ENCODE data around the gene BIRC7. TPM values are rescaled to one million over a fixed set of nuclear protein-coding genes. Genes with fewer than 3 reads are reported as not detected.

Gene BIRC7
- total and polyA plus RNA-seq, 2 of the 4 experiments (the other 2 are of a cell fraction) = not detected

GRCh38 chr20:63261795-63262528 lies 26.3 kb downstream of the BIRC7 start:
- Histone ChIP-seq H3K4me2 (ENCODE audit: low read depth, low read length) (no peak overlapping the region; the same call in 1 of the 2 replicates), H2AK5ac (ENCODE audit: low read depth, low read length) (no peak overlapping the region), H4K8ac (ENCODE audit: low read depth in 2 of 2, low read length in 2 of 2) (no peak overlapping the region), H3K23ac (ENCODE audit: low read depth, low read length) (no peak overlapping the region), H2AFZ (replicated peaks; ENCODE audit: low read length, poor library complexity) (no peak overlapping the region), H2BK5ac (ENCODE audit: low read depth, low read length, poor library complexity, severe bottlenecking) (no peak overlapping the region), H3K27ac (ENCODE audit: insufficient read depth, low read length) (no peak overlapping the region), H3K56ac (ENCODE audit: extremely low read depth, insufficient read depth, low read length) (no peak overlapping the region), H3K36me3 (ENCODE audit: control insufficient read depth, insufficient read depth, low read length) (no peaks in the 10 kb centered on the region), H3K27me3 (ENCODE audit: control insufficient read depth, insufficient read depth, low read length) (peaks cover 74% of the 10 kb centered on the region), H4K20me1 (ENCODE audit: insufficient read depth, low read length) (no peaks in the 10 kb centered on the region; the same call in 1 of the 2 replicates), H3K14ac (replicated peaks; ENCODE audit: low read depth, low read length) (no peak overlapping the region), H3K79me1 (ENCODE audit: low read depth in 1 of 2, low read length in 2 of 2) (no peaks in the 10 kb centered on the region), H3K18ac (ENCODE audit: low read depth, low read length) (no peak overlapping the region; the same call in 1 of the 2 replicates), H3K4me1 (ENCODE audit: control insufficient read depth, insufficient read depth, low read length) (no peaks in the 10 kb centered on the region; the same call in 1 of the 2 replicates), H4K91ac (ENCODE audit: insufficient read depth, low read depth, low read length) (no peak overlapping the region), H3K9me1 (ENCODE audit: insufficient read depth, low read length) (no peaks in the 10 kb centered on the region), H2BK15ac (ENCODE audit: low read depth, low read length) (no peak overlapping the region), H2BK20ac (ENCODE audit: low read depth, low read length) (no peak overlapping the region), H3K4me3 (ENCODE audit: insufficient read depth, low read depth, low read length) (no peak overlapping the region), H2AK9ac (replicated peaks; ENCODE audit: low read depth, low read length, poor library complexity) (no peak overlapping the region), H4K5ac (ENCODE audit: low read depth, low read length) (no peak overlapping the region), H3K9me3 (ENCODE audit: control insufficient read depth, insufficient read depth, low read length) (peaks cover 2% of the 10 kb centered on the region; the same call in 1 of the 2 replicates), H3K4ac (ENCODE audit: low read depth, low read length) (no peak overlapping the region), H2BK120ac (ENCODE audit: low read depth, low read length) (no peak overlapping the region), H3K9ac (ENCODE audit: low read depth, low read length) (no peak overlapping the region)
- no TSS peak for BruUV-seq (replicated peaks)
- intact Hi-C loops (cut with micrococcal nuclease) (no loop called here), in situ Hi-C loops (cut with MboI; ENCODE audit: low sequenced_read_pairs) (no loop called here), dilution Hi-C loops (cut with HindIII; ENCODE audit: low sequenced_read_pairs, unreplicated experiment) (no loop called here)
- ATAC-seq (ENCODE audit: low read depth) = no peak; the same call in 1 of the 2 replicates
- ChIA-PET CTCF (no interaction called here), POLR2A (ENCODE audit: unreplicated experiment) (no interaction called here)
- TF ChIP-seq NFE2L2 (IDR thresholded peaks at IDR 0.05; ENCODE audit: low read depth, low read length) (no peak), FOS (IDR thresholded peaks at IDR 0.05; ENCODE audit: low read depth, low read length) (no peak), CTCF (conservative IDR thresholded peaks at IDR 0.05; ENCODE audit: low read depth, low read length) (no peak), MAFK (IDR thresholded peaks at IDR 0.05; ENCODE audit: low read depth, low read length) (no peak), ELK1 (IDR thresholded peaks at IDR 0.05; ENCODE audit: borderline replicate concordance, low read depth, low read length) (no peak), BHLHE40 (IDR thresholded peaks at IDR 0.05; ENCODE audit: low read depth, low read length) (no peak), POLR2A (IDR thresholded peaks at IDR 0.05; ENCODE audit: low read depth, low read length) (no peak), CEBPB (IDR thresholded peaks at IDR 0.05; ENCODE audit: low read depth, low read length) (no peak), MAZ (IDR thresholded peaks at IDR 0.05; ENCODE audit: borderline replicate concordance, low read depth, low read length) (no peak), SMC3 (IDR thresholded peaks at IDR 0.05; ENCODE audit: low read depth, low read length) (no peak), CHD1 (IDR thresholded peaks at IDR 0.05; ENCODE audit: low read depth, low read length) (no peak), RAD21 (IDR thresholded peaks at IDR 0.05; ENCODE audit: low read length) (no peak), RCOR1 (IDR thresholded peaks at IDR 0.05; ENCODE audit: insufficient replicate concordance, low read length) (no peak), USF2 (IDR thresholded peaks at IDR 0.05; ENCODE audit: low read depth, low read length) (no peak), MXI1 (IDR thresholded peaks at IDR 0.05; ENCODE audit: borderline replicate concordance, low read depth, low read length) (no peak), RFX5 (IDR thresholded peaks at IDR 0.05; ENCODE audit: low read depth, low read length) (no peak)
- DNase-seq = no peak
- 44% methylated on average over 15 of the region's 30 CpGs; no CpG with 5 or more reads in 1 of the 2 experiments for WGBS, 2 experiments (ENCODE audit: extremely low coverage in 2 of 2, insufficient read length in 1 of 2)

All from IMR-90 (cell line).